ENCODE measurements around the gene SPDYE9.
"Not testable (repeated sequence)": the region's sequence is repeated elsewhere in the genome, so short reads cannot be mapped to it uniquely, and the experiment has no call there.

The SPDYE9 gene
- long read RNA-seq, donor 1 = 0 reads
- long read RNA-seq, donor 2 = 0 reads
- long read RNA-seq, donor 3 = 0 reads
- long read RNA-seq, donor 4 = 0 reads
- long read RNA-seq, donor 5 = 0 reads
- long read RNA-seq, donor 6 = 0 reads
- long read RNA-seq, donor 7 = 0 reads
- long read RNA-seq, donor 8 = 0 reads

GRCh38 chr7:73085938-73086337 is at the start of gene SPDYE9:
Gene SPDYE9, minus strand, starts transcription at chr7:73086038. Its CDS starts 1,800 bp downstream, at chr7:73084238.
- DNase-seq = not testable (repeated sequence)

GRCh38 chr7:73134866-73135265 is 49.0 kb upstream of the SPDYE9 start:
- not testable (repeated sequence) for DNase-seq

GRCh38 chr7:73132651-73133217 is 46.9 kb upstream of the SPDYE9 start:
- not testable (repeated sequence) for DNase-seq

GRCh38 chr7:73130612-73131011 is 44.8 kb upstream of the SPDYE9 start:
- not testable (repeated sequence) for DNase-seq

- DNase-seq = not testable (repeated sequence)
These were observed 38.3 kb upstream of the SPDYE9 start for GRCh38 chr7:73124126-73124525.

GRCh38 chr7:73122778-73123447 is 37.1 kb upstream of the SPDYE9 start:
- DNase-seq = not testable (repeated sequence)

- not testable (repeated sequence) for DNase-seq
These were observed 32.3 kb upstream of the SPDYE9 start for GRCh38 chr7:73118155-73118554.

- DNase-seq = not testable (repeated sequence)
These were observed 28.0 kb downstream of the SPDYE9 start, which contains the start of gene SPDYE11 for GRCh38 chr7:73057811-73058210. Gene SPDYE11, minus strand, starts transcription at chr7:73057911. Its CDS starts 1,800 bp downstream, at chr7:73056111.

- not testable (repeated sequence) for DNase-seq
These were observed 56.2 kb downstream of the SPDYE9 start, which contains the start of gene SPDYE8 for GRCh38 chr7:73029666-73030065. Gene SPDYE8, minus strand, starts transcription at chr7:73029766. Its CDS starts 1,800 bp downstream, at chr7:73027966.
